Right kidney (tissue), 1 donor: ENCODE measurements around the gene NID1.
"Not testable (repeated sequence)": the region's sequence is repeated elsewhere in the genome, so short reads cannot be mapped to it uniquely, and the experiment has no call there.

Source experiments
- DNase-seq: peaks from one replicate; pipeline ENCODE4 v3.0.0-alpha.2; 2016

Gene NID1

DNA sequence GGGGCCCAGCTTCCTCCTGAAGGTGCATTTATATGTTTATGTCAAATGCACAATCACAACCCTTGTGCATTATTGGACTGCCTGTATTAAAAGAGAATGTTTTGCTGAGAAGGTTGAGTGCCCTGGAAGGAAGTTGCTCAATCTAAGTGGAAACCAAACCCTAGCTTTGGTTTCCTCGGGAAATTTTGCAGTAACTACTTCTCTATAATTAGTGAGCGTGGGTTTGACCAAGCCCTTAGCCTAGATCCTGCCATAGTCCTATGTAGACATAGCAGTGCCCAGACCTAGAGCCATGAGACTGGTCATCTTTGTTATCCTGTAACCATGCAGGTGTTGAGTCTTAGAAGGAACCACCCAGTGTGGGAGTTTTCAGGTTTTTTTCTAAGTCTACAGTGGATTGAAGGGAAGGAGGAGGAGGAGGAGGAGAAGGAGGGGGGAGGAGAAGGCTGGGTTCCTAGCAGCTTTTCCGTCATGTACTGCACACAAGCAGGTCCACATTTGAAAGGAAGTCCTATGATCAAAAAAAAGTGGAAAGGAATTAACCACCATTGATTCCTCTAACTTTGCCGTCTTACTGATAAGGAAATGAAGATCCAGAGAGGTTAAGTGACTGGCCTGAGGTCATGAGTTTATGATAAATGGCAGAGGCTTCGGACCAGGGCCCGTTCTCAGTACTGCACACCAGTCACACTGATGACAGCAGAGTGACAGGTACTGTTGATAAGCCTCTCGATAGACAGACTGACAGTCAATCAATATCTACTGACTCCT lies 126.0 kb downstream of the NID1 start:
- no peak for DNase-seq

DNA sequence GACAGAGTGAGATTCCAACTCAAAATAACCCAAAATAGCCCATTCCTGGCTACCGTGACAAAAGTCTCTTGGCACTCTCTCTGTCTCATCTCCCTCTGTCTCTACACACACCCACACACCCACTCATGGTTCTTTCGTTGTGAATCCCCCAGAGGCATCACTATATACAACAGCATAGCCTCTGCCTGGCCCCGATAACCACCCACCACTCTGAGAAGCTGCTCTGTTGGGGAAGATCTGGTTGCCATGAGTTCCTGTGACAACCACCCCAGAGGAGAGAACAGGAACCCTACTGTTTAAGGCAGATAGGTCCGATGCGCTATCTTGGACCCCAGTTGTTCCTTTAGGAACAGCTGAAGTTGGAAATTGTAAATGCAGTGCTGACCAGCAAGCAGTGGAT lies 127.8 kb downstream of the NID1 start:
- DNase-seq = no peak

DNA sequence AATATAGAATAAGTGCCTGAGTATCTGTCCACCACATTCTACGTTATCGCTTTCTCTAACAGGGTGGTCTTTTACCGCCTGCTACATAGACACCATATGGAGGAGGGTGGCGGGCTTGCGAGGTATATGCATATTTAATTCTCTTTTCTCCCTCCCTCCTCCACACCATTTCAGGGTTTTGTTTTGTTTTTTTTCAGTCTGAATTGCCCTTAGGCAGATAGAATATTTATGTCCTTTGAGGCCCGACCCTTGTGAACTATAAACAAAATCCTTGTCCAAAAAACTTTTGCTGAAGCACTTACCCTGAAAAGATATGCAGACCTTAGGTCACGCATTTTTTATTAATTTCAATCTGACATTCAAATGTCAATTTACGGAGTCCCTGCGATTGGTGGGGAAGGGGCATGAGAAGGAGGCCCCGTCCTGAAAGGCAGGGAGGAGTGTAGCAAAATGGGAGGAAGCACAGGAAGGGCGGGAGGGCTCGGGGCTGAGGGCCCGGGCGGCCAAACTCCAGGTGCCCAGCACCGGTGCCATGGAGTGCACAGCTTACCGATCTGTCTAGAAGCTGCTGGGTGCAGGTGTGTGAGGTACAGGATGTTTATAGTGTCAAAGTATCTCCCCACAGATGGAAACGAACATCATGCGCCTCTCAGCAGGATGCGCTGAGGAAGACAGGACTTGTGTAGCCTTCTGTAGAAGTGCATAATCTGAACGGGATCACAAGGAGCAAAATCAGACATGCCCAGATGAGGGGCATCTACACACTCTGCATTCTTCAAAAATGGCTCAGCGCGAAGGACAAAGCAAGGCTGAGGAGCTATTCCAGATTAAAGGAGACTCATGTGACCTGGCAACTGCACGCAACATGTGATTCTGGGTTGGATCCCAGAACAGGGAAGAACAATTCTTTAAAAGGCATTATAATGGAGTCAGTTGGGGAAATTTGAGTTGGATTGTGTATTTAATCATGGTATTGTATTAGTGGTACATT lies 129.4 kb downstream of the NID1 start:
- DNase-seq = no peak

DNA sequence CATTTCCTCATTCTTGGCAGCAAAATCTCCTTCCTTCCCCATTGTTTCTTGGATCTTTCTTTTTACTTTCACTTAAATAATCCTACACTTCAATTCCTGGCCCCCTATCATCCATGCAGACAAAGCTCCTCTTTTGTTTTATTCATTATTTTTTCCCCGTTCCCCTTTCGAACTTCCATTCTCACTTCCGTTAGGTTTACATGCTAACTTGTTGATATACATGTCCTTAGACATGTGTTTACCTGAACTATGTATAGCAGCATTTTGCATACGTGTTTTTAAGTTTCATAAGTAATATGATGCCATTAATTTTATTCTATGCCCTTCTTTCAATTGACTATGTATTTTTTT lies 131.1 kb downstream of the NID1 start:
- no peak for DNase-seq

DNA sequence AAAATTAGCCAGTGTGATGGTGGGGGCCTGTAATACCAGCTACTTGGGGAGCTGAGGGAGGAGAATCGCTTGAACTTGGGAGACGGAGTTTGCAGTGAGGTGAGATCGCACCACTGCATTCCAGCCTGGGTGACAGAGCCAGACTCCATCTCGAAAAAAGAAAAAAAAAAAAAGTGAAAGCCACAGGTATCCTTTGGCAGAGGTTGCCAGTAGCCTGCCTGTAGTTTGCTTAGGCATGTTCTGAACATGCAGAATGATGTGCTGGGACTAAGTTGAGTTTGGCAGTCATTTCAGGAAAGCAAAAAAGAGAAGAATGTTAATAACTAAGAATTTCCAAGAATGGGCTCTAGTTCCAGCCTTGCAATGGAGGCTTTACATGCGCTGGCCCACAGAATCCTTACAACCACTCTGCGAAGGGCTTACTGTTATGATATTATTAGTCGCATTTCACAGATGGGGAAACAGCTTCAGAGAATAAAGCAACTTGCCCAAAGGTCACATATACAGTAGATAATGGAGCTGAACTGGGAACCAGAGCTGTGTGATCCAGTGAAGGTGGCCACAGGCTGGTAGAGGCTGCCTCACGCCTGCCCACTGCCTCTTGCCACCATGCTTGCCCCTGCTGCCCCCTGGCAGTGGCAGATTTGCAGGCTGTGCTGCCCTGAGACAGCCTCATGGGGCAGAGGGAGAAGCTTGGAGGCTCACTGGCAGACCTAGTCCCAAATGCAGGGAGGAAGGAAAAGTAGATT lies 131.7 kb downstream of the NID1 start:
- no peak for DNase-seq

DNA sequence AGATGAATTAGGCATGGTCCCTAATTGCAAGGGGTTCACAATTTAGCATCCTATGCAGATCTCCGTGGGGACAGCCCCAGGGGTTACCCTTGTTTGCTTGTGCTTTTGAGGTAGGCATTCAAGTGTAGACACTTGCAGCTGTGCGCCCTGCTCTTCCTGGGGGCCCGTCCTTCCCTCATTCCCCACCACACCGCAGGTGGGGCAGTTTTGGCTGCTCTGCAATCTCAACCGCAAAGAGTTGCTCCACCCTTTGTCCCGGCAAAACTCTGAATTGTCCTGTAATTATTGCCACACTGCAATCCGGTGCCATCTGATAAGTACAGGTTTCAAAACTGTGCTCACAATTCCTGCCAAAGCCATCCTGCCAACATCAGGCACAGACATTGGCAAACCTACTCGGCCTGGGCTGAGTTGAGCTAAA lies 132.8 kb downstream of the NID1 start:
- no peak for DNase-seq

DNA sequence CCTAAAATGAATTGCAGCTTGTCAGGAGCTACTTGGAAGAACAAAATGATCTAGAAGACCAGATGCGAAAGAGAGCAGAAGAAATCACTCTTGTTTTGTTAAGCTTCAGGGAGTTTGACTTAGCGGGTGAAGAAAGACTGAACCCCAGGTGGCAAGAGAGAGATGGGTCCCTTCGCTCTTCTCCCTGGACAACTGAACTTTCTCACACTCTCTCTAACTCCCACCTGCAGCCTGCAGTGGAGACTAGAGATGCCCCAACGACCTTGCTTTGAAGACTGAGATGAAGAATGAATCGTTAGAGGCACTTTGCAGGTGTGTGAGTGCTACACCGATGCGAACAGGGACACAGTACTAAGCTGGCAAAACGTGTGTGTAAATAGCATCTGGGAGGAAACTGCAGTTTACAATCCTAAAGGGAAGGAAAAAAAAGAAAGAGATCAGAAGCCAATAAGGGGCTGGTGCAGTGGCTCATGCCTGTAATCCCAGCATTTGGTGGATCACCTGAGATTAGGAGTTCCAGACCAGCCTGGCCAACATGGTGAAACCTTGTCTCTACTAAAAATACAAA lies 133.6 kb downstream of the NID1 start:
- DNase-seq = no peak

DNA sequence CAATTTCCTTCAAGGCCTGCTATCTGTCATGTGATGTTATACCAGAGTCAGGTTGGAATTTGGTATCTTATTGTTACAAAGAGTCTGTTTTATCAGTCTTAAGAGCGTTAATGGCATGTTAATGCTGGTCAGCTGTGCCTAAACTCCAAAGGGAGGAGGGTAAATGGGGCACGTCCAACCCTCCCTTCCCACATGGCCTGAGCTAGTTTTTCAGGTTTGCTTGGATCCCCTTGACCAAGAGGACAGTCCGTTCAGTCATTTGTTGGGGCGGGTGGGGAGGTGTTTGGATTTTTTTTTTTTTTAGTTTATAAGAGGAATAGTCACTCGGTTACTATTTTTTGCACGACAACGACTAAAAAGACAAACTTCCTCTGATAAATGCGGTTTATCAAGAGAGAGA lies 134.3 kb downstream of the NID1 start:
- no peak for DNase-seq

DNA sequence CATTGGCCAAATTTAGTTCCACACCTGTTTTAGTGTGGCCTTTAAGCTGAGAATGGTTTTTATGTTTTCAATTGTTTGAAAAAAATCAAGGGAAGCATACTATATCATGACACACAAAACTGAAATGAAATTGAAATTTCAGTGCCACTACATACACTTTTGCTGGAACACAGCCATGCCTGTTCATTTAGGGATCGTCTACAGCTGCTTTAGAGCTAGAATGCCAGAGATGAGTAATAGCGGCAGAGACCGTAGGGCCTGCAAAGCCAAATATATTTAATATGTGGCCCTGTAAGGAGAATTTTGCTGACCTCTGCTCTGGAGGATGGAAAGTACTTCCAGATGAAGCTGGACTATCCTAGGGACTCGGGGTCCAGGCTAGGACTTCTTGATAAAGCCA lies 135.7 kb downstream of the NID1 start:
- no peak for DNase-seq

DNA sequence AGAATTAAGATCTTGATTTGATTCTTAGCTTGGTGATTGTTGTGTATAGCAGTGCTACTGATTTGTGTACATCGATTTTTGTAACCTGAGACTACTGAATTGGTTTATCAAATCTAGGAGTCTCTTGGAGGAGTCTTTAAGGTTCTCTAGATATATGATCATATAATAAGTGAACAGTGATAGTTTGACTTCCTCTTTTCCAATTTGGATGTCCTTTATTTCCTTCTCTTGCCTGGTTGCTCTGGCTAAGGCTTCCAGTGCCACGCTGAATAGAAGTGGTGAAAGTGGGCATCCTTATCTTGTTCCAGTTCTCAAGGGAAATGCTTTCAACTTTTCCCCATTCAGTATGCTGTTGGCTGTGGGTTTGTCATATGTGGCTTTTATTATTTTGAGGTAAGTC lies 136.7 kb downstream of the NID1 start:
- no peak for DNase-seq

DNA sequence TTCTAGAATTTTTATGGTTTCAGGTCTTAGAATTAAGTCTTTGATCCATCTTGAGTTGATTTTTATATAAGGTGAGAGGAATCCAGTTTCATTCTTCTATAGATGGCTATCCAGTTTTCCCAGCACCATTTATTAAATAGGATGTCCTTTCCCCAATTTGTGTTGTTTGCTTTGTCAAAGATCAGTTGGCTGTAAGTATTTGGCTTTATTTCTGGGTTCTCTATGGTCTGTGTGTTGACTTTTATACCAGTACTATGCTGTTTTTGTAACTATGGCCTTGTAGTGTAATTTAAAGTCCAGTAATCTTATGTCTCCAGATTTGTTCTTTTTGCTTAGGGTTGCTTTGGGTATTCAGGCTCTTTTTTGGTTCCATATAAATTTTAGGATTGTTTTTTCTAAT lies 137.3 kb downstream of the NID1 start:
- DNase-seq = not testable (repeated sequence)
